H1 (cell line): ENCODE measurements around the gene SH3RF3. TPM values are rescaled to one million over a fixed set of nuclear protein-coding genes. Genes with fewer than 3 reads are reported as not detected.

Experiments
- CTCF ChIA-PET: fragments of 300-600 bp; sonication (Branson Sonifier 250); formaldehyde crosslinking; loops from one replicate; lab custom pipeline; 2021; ENCODE audit not compliant: partially characterized antibody; lab: Charles Lee
- POLR2A ChIA-PET: fragments of 300-600 bp; sonication (Branson Sonifier 250); formaldehyde crosslinking; loops from one replicate; lab custom pipeline; 2021; ENCODE audit warnings: inconsistent platforms; ENCODE audit not compliant: partially characterized antibody; lab: Charles Lee
- DNase-seq, 2 experiments: peaks; one replicate each; pipeline versions ENCODE4 v3.0.0 to v3.0.0-alpha.2; 2010 to 2022; ENCODE audit warnings: low spot score in 2 of 2, low read depth in 1 of 2, mixed read lengths in 1 of 2
- FAIRE-seq: peaks from 2 replicates; lab custom pipeline; 2011; peaks lifted over from hg19 to GRCh38; lab: Jason Lieb, UNC
- H2AFZ ChIP-seq: 2 replicates; pipeline ENCODE4 v1.8.1; 2012; ENCODE audit warnings: low read length, inconsistent platforms
- H2AK5ac ChIP-seq: 2 replicates; pipeline ENCODE4 v1.6.1; 2013; ENCODE audit warnings: low read depth, low read length
- H2BK120ac ChIP-seq: replicated peaks from 2 replicates; pipeline ENCODE3; 2013; ENCODE audit warnings: low read depth, low read length, inconsistent platforms
- H2BK12ac ChIP-seq: 2 replicates; pipeline ENCODE4 v1.6.1; 2013; ENCODE audit warnings: low read depth, low read length
- H2BK15ac ChIP-seq: 2 replicates; pipeline ENCODE4 v1.6.1; 2013; ENCODE audit warnings: low read length
- H2BK20ac ChIP-seq: 2 replicates; pipeline ENCODE4 v1.6.1; 2013; ENCODE audit warnings: low read length
- H2BK5ac ChIP-seq: 2 replicates; pipeline ENCODE4 v1.6.1; 2013; ENCODE audit warnings: low read depth, low read length
- H3K14ac ChIP-seq: 2 replicates; pipeline ENCODE4 v1.6.1; 2013; ENCODE audit warnings: inconsistent platforms; ENCODE audit not compliant: insufficient read length
- H3K18ac ChIP-seq: 2 replicates; pipeline ENCODE4 v1.6.1; 2013; ENCODE audit warnings: low read length; ENCODE audit errors: extremely low read depth
- H3K23ac ChIP-seq: 2 replicates; pipeline ENCODE4 v1.6.1; 2013; ENCODE audit warnings: inconsistent platforms; ENCODE audit not compliant: insufficient read length
- H3K23me2 ChIP-seq: 2 replicates; pipeline ENCODE4 v1.6.1; 2013; ENCODE audit warnings: low read depth, low read length
- H3K27ac ChIP-seq: 2 replicates; pipeline ENCODE4 v1.6.1; 2011; ENCODE audit warnings: low read depth, low read length, inconsistent platforms
- H3K27me3 ChIP-seq, 4 experiments: replicated peaks in 1 of 4; 1 replicate in 1 of 4; 2 replicates in 3 of 4; pipeline versions ENCODE4 v1.6.1 to v1.8.1; 2011 to 2013; ENCODE audit warnings: low read length in 3 of 4, mild to moderate bottlenecking in 3 of 4, inconsistent platforms in 2 of 4, mixed read lengths in 2 of 4, moderate library complexity in 1 of 4; ENCODE audit not compliant: control insufficient read depth in 3 of 4, insufficient read depth in 3 of 4; ENCODE audit errors: extremely low read depth in 1 of 4
- H3K36me3 ChIP-seq, 4 experiments: 2 replicates each; pipeline versions ENCODE4 v1.6.1 to v1.8.1; 2011 to 2013; ENCODE audit warnings: mild to moderate bottlenecking in 4 of 4, low read length in 3 of 4, moderate library complexity in 2 of 4, control low read depth in 1 of 4, inconsistent platforms in 1 of 4; ENCODE audit not compliant: insufficient read depth in 4 of 4, control insufficient read depth in 2 of 4
- H3K4ac ChIP-seq: replicated peaks from 2 replicates; pipeline ENCODE3; 2013; ENCODE audit warnings: low read length, low read depth, mixed read lengths, inconsistent platforms; ENCODE audit not compliant: insufficient read length
- H3K4me1 ChIP-seq, 4 experiments: replicated peaks in 1 of 4; 1 replicate in 1 of 4; 2 replicates in 3 of 4; pipeline versions ENCODE4 v1.6.1 to v1.8.1; 2011 to 2013; ENCODE audit warnings: low read length in 3 of 4, inconsistent platforms in 2 of 4, mixed read lengths in 1 of 4; ENCODE audit not compliant: insufficient read depth in 4 of 4, control insufficient read depth in 3 of 4
- H3K4me2 ChIP-seq, 2 experiments: 2 replicates each; pipeline versions ENCODE4 v1.6.1 to v1.8.1; 2011 to 2013; ENCODE audit warnings: low read depth in 2 of 2, low read length in 2 of 2, control low read depth in 1 of 2, inconsistent platforms in 1 of 2, mild to moderate bottlenecking in 1 of 2; ENCODE audit not compliant: insufficient read depth in 1 of 2
- H3K4me3 ChIP-seq, 4 experiments: fragments of 200-600, 300-600 bp in 1 of 4; sonication (generic), shearing (Covaris generic), sonication (Bioruptor Twin) in 1 of 4; 2 replicates each; pipeline versions ENCODE4 v1.5.1 to v1.8.1; 2011 to 2016; ENCODE audit warnings: low read length in 4 of 4, low read depth in 3 of 4, control low read depth in 2 of 4, inconsistent platforms in 2 of 4, mild to moderate bottlenecking in 2 of 4, mixed read lengths in 1 of 4, moderate library complexity in 1 of 4; ENCODE audit not compliant: insufficient read depth in 2 of 4; ENCODE audit errors: extremely low read depth in 1 of 4
- H3K56ac ChIP-seq: replicated peaks from 2 replicates; pipeline ENCODE3; 2013; ENCODE audit warnings: low read depth, mild to moderate bottlenecking, mixed read lengths, low read length, inconsistent platforms; ENCODE audit not compliant: insufficient read length
- H3K79me1 ChIP-seq: 2 replicates; pipeline ENCODE4 v1.6.1; 2013; ENCODE audit warnings: low read depth, low read length, control low read depth
- H3K79me2 ChIP-seq, 2 experiments: 2 replicates each; pipeline versions ENCODE4 v1.6.1 to v1.8.1; 2012 to 2013; ENCODE audit warnings: low read length in 2 of 2, mild to moderate bottlenecking in 2 of 2, inconsistent platforms in 1 of 2; ENCODE audit not compliant: insufficient read depth in 2 of 2, control insufficient read depth in 1 of 2
- H3K9ac ChIP-seq, 4 experiments: replicated peaks in 1 of 4; 1 replicate in 1 of 4; 2 replicates in 3 of 4; pipeline versions ENCODE4 v1.6.1 to v1.8.1; 2011 to 2013; ENCODE audit warnings: low read depth in 3 of 4, low read length in 3 of 4, control low read depth in 2 of 4, mild to moderate bottlenecking in 2 of 4, moderate library complexity in 2 of 4, inconsistent platforms in 1 of 4; ENCODE audit errors: extremely low read depth in 1 of 4
- H3K9me3 ChIP-seq, 2 experiments: 2 replicates each; pipeline versions ENCODE4 v1.6.1 to v1.8.1; 2012 to 2013; ENCODE audit warnings: mild to moderate bottlenecking in 2 of 2, moderate library complexity in 2 of 2, control low read depth in 1 of 2, inconsistent platforms in 1 of 2, low read depth in 1 of 2, low read length in 1 of 2, mixed read lengths in 1 of 2; ENCODE audit not compliant: insufficient read depth in 2 of 2
- H4K20me1 ChIP-seq, 2 experiments: replicated peaks in 1 of 2; 2 replicates each; pipeline versions ENCODE3 to v1.8.1; 2011 to 2013; ENCODE audit warnings: inconsistent platforms in 2 of 2, low read length in 2 of 2, mild to moderate bottlenecking in 1 of 2; ENCODE audit not compliant: insufficient read depth in 2 of 2, control insufficient read depth in 1 of 2
- H4K5ac ChIP-seq: 2 replicates; pipeline ENCODE4 v1.6.1; 2013; ENCODE audit warnings: low read length, low read depth, mixed read lengths, inconsistent platforms; ENCODE audit not compliant: insufficient read length
- H4K8ac ChIP-seq: 2 replicates; pipeline ENCODE4 v1.8.0; 2013; ENCODE audit warnings: mild to moderate bottlenecking, moderate library complexity, low read length, inconsistent platforms; ENCODE audit not compliant: insufficient read depth; ENCODE audit errors: extremely low read depth
- H4K91ac ChIP-seq: replicated peaks from 2 replicates; pipeline ENCODE3; 2013; ENCODE audit warnings: low read length, mixed read lengths, inconsistent platforms; ENCODE audit not compliant: insufficient read length
- CBX5 ChIP-seq: fragments of 300-800, 300-1000 bp; sonication (generic); IDR thresholded peaks from 2 replicates; pipeline ENCODE4 v1.7.1; 2016; ENCODE audit warnings: antibody characterized with exemption, low read length, low read depth
- CHD1 ChIP-seq: IDR thresholded peaks from 2 replicates; pipeline ENCODE4 v1.6.1; 2012; ENCODE audit warnings: low read depth, low read length, improper control_type of control experiment
- CREB1 ChIP-seq: IDR thresholded peaks from 2 replicates; pipeline ENCODE4 v1.6.1; 2012; ENCODE audit warnings: inconsistent platforms
- JUN ChIP-seq: IDR thresholded peaks from 2 replicates; pipeline ENCODE4 v1.6.1; 2011; ENCODE audit warnings: low read depth, mild to moderate bottlenecking, improper control_type of control experiment, low read length
- POU5F1 ChIP-seq: IDR thresholded peaks from 2 replicates; pipeline ENCODE4 v1.6.1; 2011; ENCODE audit warnings: low read depth, mild to moderate bottlenecking, low read length, moderate library complexity
- WGBS, 2 experiments: shearing (Covaris generic) in 1 of 2; methylation state at CpG; one replicate each; pipeline versions ENCODE4 v1.1.6 to v1.1.7; 2013 to 2015; ENCODE audit warnings: low lambda C conversion rate in 2 of 2, mixed read lengths in 2 of 2, inconsistent platforms in 1 of 2, low coverage in 1 of 2, missing lambda C conversion rate in 1 of 2; ENCODE audit not compliant: insufficient replicate concordance in 2 of 2, insufficient coverage in 1 of 2, insufficient read length in 1 of 2; ENCODE audit errors: extremely low coverage in 1 of 2, missing lambda C conversion rate in 1 of 2; 5-methylcytosine and 5-hydroxymethylcytosine counted together
- polyA plus RNA-seq, 7 experiments: library from polyadenylated mRNA; depleted of rRNA in 3 of 7; stranded (reverse) in 5 of 7; unstranded in 2 of 7; fragments of >200 nt in 5 of 7; fragments of 200-250 nt in 2 of 7; gene quantifications; 1 replicate in 5 of 7; 2 replicates in 1 of 7; 4 replicates in 1 of 7; pipeline versions ENCODE4 v1.2.1 to v1.2.3, GENCODE V29; 2011 to 2013; ENCODE audit warnings: missing spikeins in 2 of 7, mixed read lengths in 2 of 7
- total RNA-seq: library from RNA; stranded (reverse); fragmentation: NEBNext Ultra II Directional; extraction: Animal tissue kit (Norgen Biotek cat#: 25700); gene quantifications from 2 replicates; pipeline ENCODE4 v1.2.1, GENCODE V29; 2021
- TF ChIP-seq, protein P1 (sequence below): IDR thresholded peaks from 2 replicates; pipeline ENCODE4 v1.6.1; 2011; ENCODE audit warnings: low read length, improper control_type of control experiment

The SH3RF3 gene
- total and polyA plus RNA-seq, 2 of the 8 experiments (the other 6 are each of a cell fraction or from before 2014, with no cell fraction given): 0.11 to 0.65 TPM

- H3K27me3 ChIP-seq: no peaks in the 10 kb centered on the region
- H2BK15ac ChIP-seq: no peak overlapping the region
- no peaks in the 10 kb centered on the region for H3K36me3 ChIP-seq
- DNase-seq (no peak), FAIRE-seq (no peak)
- H3K4me3 ChIP-seq: no peak overlapping the region
- no peak overlapping the region for H2BK5ac ChIP-seq
- H2BK20ac ChIP-seq: no peak overlapping the region
- no peak overlapping the region for H3K56ac ChIP-seq
- CTCF ChIA-PET: interaction anchor here (1.2 to 1.3 kb wide), 2 partner anchors 8 to 215 kb away, joined by 3 read pairs; no protein-coding TSS in a partner anchor
- no peak overlapping the region for H2AK5ac ChIP-seq
- no peaks in the 10 kb centered on the region for H3K79me1 ChIP-seq
- no peak overlapping the region for H3K23ac ChIP-seq
- H3K4me2 ChIP-seq: no peak overlapping the region
- no peak overlapping the region for H4K5ac ChIP-seq
- H3K23me2 ChIP-seq: no peaks in the 10 kb centered on the region; the same call in 1 of the 2 replicates
- no peak overlapping the region for H2AFZ ChIP-seq
- H3K4ac ChIP-seq: no peak overlapping the region
- H3K79me2 ChIP-seq: no peaks in the 10 kb centered on the region
- H3K4me1 ChIP-seq: peaks cover 0 to 4% (median 0%) of the 10 kb centered on the region in 4 experiments; a peak in 3 of 7 replicates
- 79% methylated on average over 2 of the region's 3 CpGs; no CpG with 5 or more reads in 1 of the 2 experiments for WGBS, 2 experiments
- no peaks in the 10 kb centered on the region for H3K9me3 ChIP-seq
- H4K20me1 ChIP-seq: no peaks in the 10 kb centered on the region
- no peak overlapping the region for H3K9ac ChIP-seq
- no peak overlapping the region for H3K14ac ChIP-seq
- no peak overlapping the region for H3K18ac ChIP-seq
- no peak overlapping the region for H2BK12ac ChIP-seq
- H2BK120ac ChIP-seq: no peak overlapping the region
- peak overlapping the region; percentile 70; the same call in 1 of the 2 replicates for H4K8ac ChIP-seq
- H3K27ac ChIP-seq: no peak overlapping the region
- no peak overlapping the region for H4K91ac ChIP-seq
- POLR2A ChIA-PET: no interaction called here
- TF ChIP-seq CREB1 (no peak), POU5F1 (no peak), CHD1 (no peak), CBX5 (no peak), JUN (no peak)
- TF ChIP-seq, protein P1, sequence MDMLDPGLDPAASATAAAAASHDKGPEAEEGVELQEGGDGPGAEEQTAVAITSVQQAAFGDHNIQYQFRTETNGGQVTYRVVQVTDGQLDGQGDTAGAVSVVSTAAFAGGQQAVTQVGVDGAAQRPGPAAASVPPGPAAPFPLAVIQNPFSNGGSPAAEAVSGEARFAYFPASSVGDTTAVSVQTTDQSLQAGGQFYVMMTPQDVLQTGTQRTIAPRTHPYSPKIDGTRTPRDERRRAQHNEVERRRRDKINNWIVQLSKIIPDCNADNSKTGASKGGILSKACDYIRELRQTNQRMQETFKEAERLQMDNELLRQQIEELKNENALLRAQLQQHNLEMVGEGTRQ: no peak
These were observed 272.4 kb downstream of the SH3RF3 start for GRCh38 chr2:109401370-109401769.
